Gastroesophageal sphincter (tissue), 4 donors: ENCODE results near the gene COMP. TPM values are rescaled to one million over a fixed set of nuclear protein-coding genes. Genes with fewer than 3 reads are reported as not detected.

Source experiments
- ATAC-seq: fragments of 150-250 bp; one replicate; pipeline ENCODE4 v1.9.1; 2016; ENCODE audit warnings: mild to moderate bottlenecking, moderate library complexity
- H3K27ac ChIP-seq, 4 donors: fragments of 200-600 bp; sonication (generic) in 3 of 4; 1 replicate in 3 of 4; 2 replicates in 1 of 4; pipeline ENCODE4 v1.5.1; 2016 to 2019
- H3K27me3 ChIP-seq: fragments of 200-600 bp; sonication (generic); one replicate; pipeline ENCODE4 v1.5.1; 2019
- H3K36me3 ChIP-seq, 2 donors: fragments of 200-600 bp; sonication (generic); one replicate each; pipeline ENCODE4 v1.5.1; 2019; ENCODE audit warnings: control low read depth in 1 of 2
- H3K4me1 ChIP-seq, 3 donors: fragments of 200-600 bp; sonication (generic); 1 replicate in 2 of 3; 2 replicates in 1 of 3; pipeline ENCODE4 v1.5.1; 2016 to 2019; ENCODE audit warnings: control low read depth in 2 of 3
- H3K4me3 ChIP-seq, 2 donors: fragments of 200-600 bp; sonication (generic); one replicate each; pipeline ENCODE4 v1.5.1; 2019; ENCODE audit warnings: mild to moderate bottlenecking in 1 of 2, moderate library complexity in 1 of 2
- H3K9me3 ChIP-seq, 3 donors: fragments of 200-600 bp; sonication (generic); one replicate each; pipeline ENCODE4 v1.5.1; 2017 to 2019; ENCODE audit warnings: control low read depth in 2 of 3
- EP300 ChIP-seq: sonication (generic); formaldehyde crosslinking; IDR thresholded peaks from one replicate; pipeline ENCODE4 v1.6.1; 2017; ENCODE audit warnings: antibody characterized with exemption, mild to moderate bottlenecking
- POLR2A ChIP-seq, 2 donors: fragments of 450-650 bp; IDR thresholded peaks; one replicate each; pipeline ENCODE4 v1.6.1; 2017; ENCODE audit warnings: antibody characterized with exemption in 2 of 2, mild to moderate bottlenecking in 2 of 2, moderate library complexity in 1 of 2
- POLR2AphosphoS5 ChIP-seq: sonication (generic); formaldehyde crosslinking; IDR thresholded peaks from one replicate; pipeline ENCODE4 v1.6.1; 2017; ENCODE audit warnings: antibody characterized with exemption
- WGBS, 2 donors: methylation state at CpG; one replicate each; pipeline ENCODE4 v1.1.5; 2018; ENCODE audit warnings: low coverage in 1 of 2; 5-methylcytosine and 5-hydroxymethylcytosine counted together
- total RNA-seq, 4 donors: library from RNA; depleted of rRNA; stranded (reverse); fragments of >200 nt; gene quantifications; one replicate each; pipeline ENCODE4 v1.1.0, GENCODE V29; 2016
- TF ChIP-seq, protein P1 (sequence below), 4 experiments: fragments of 200-600 bp in 2 of 4; fragments of 450-650 bp in 2 of 4; sonication (generic) in 1 of 4; IDR thresholded peaks; one replicate each; pipeline ENCODE4 v1.5.1; 2017 to 2019; ENCODE audit warnings: antibody characterized with exemption in 4 of 4, mild to moderate bottlenecking in 2 of 4, moderate library complexity in 2 of 4

COMP gene
- total RNA-seq, 4 donors from 2014 or later: 0.40 to 4.4 (median 0.50) TPM

DNA sequence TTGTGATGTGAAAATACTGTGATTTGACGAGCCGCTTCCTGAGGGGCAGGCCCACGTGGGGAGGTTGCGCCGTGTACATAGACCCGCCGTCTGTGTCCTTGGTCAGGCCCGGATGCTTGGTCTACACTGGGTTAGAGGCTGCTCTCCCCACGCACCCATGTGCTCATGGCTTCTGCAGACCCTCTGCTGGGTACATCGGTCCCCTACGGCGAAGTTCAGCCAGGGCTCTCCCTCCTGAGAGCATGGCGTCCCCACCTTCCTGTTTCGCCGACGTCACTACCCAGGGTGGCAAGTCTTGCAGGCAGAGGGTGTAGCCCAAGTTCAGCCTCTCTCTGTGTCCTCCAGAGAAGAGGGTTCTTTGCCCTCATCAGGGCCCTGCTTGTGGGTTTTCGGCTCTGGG is 11.0 kb downstream of the COMP start:
- TF ChIP-seq EP300 (no peak), POLR2A (IDR thresholded peaks at IDR 0.05) (no peak), POLR2AphosphoS5 (no peak)
- TF ChIP-seq, protein P1, sequence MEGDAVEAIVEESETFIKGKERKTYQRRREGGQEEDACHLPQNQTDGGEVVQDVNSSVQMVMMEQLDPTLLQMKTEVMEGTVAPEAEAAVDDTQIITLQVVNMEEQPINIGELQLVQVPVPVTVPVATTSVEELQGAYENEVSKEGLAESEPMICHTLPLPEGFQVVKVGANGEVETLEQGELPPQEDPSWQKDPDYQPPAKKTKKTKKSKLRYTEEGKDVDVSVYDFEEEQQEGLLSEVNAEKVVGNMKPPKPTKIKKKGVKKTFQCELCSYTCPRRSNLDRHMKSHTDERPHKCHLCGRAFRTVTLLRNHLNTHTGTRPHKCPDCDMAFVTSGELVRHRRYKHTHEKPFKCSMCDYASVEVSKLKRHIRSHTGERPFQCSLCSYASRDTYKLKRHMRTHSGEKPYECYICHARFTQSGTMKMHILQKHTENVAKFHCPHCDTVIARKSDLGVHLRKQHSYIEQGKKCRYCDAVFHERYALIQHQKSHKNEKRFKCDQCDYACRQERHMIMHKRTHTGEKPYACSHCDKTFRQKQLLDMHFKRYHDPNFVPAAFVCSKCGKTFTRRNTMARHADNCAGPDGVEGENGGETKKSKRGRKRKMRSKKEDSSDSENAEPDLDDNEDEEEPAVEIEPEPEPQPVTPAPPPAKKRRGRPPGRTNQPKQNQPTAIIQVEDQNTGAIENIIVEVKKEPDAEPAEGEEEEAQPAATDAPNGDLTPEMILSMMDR (IDR thresholded peaks at IDR 0.05): no peak

DNA sequence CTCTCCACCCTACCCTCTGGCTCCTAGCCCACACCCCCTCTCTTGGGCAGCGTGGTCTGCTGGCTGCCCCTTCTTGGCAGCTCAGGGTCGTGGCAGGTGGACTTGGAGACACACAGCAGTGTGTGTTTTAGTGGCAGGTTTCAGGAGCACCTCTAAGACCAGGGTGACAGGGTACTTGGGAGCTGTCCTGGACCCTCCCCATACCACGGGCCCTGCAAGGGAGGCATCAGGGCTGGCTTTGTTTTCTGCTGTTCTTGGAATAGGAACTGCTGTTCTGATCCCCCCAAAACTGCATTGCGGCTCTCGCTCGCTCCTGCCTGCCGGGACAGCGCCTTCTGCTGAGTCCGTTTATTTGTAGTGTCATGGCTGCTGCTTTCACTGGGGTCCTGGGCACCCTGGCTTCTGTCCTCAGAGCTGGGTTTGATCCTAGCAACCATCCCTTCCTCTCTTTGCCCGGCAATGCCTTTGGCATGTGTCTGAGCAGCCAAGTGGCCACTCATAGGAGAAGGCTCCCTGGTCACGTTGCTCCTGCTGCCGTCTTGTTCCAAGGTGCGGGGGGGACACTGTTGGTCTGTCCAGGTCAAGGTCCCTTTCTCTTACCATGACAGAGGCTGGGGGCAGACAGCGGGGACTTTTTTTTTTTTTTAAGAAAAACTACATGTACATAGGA is 12.1 kb downstream of the COMP start:
- H3K4me3 ChIP-seq: no peak overlapping the region
- ATAC-seq: no peak

More for the DNA sequence above, 11.0 kb downstream of the COMP start:
- no peak for ATAC-seq
- no CpG with 5 or more reads among the region's 17 CpGs for WGBS, 2 donors
- Histone ChIP-seq H3K4me1 (peaks cover 0 to 13% (median 2%) of the 10 kb centered on the region in 3 donors), H3K27me3 (peaks cover 16% of the 10 kb centered on the region), H3K36me3 (peaks cover 0 to 23% of the 10 kb centered on the region in 2 donors), H3K4me3 (no peak overlapping the region), H3K9me3 (no peaks in the 10 kb centered on the region), H3K27ac (no peak overlapping the region)

DNA sequence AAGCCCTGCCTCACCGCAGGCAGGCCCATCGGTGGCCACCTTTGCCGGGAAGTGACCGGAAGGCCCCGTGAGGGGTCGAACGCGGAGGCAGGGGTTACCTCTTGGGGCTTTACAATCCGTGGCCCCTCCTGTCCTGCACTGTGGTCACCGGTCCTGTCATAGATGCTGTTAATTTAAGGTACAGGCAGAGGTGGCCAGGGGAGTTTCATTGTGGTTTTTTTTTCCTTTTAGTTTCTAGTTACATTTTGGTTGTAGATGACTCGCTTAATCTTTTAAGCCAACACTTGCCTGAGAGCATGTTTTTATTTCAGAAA is 13.1 kb downstream of the COMP start:
- ATAC-seq: no peak
- H3K9me3 ChIP-seq: no peaks in the 10 kb centered on the region
- H3K27me3 ChIP-seq: peaks cover 7% of the 10 kb centered on the region
- peak overlapping the region in 1 of 2 donors; percentile 12 for H3K4me3 ChIP-seq
- TF ChIP-seq, protein P1 (IDR thresholded peaks at IDR 0.05): no peak
- TF ChIP-seq POLR2A (IDR thresholded peaks at IDR 0.05): no peak
- no peak for TF ChIP-seq EP300
- TF ChIP-seq POLR2AphosphoS5: no peak
- no peak overlapping the region for H3K27ac ChIP-seq
- 71 to 80% methylated on average over 3 to 4 of the region's 11 CpGs for WGBS, 2 donors
- peaks cover 0 to 9% (median 0%) of the 10 kb centered on the region in 3 donors for H3K4me1 ChIP-seq
- peaks cover 0 to 26% of the 10 kb centered on the region in 2 donors for H3K36me3 ChIP-seq

More for the DNA sequence above, 12.1 kb downstream of the COMP start:
- Histone ChIP-seq H3K9me3 (no peaks in the 10 kb centered on the region), H3K4me1 (peaks cover 0 to 9% (median 0%) of the 10 kb centered on the region in 3 donors), H3K27me3 (peaks cover 7% of the 10 kb centered on the region), H3K27ac (no peak overlapping the region), H3K36me3 (peaks cover 0 to 26% of the 10 kb centered on the region in 2 donors)
- TF ChIP-seq EP300 (no peak), POLR2A (IDR thresholded peaks at IDR 0.05) (no peak), POLR2AphosphoS5 (no peak)
- TF ChIP-seq, protein P1 (IDR thresholded peaks at IDR 0.05): no peak
- WGBS, 2 donors: 60 to 91% methylated on average over 1 to 4 of the region's 14 CpGs

DNA sequence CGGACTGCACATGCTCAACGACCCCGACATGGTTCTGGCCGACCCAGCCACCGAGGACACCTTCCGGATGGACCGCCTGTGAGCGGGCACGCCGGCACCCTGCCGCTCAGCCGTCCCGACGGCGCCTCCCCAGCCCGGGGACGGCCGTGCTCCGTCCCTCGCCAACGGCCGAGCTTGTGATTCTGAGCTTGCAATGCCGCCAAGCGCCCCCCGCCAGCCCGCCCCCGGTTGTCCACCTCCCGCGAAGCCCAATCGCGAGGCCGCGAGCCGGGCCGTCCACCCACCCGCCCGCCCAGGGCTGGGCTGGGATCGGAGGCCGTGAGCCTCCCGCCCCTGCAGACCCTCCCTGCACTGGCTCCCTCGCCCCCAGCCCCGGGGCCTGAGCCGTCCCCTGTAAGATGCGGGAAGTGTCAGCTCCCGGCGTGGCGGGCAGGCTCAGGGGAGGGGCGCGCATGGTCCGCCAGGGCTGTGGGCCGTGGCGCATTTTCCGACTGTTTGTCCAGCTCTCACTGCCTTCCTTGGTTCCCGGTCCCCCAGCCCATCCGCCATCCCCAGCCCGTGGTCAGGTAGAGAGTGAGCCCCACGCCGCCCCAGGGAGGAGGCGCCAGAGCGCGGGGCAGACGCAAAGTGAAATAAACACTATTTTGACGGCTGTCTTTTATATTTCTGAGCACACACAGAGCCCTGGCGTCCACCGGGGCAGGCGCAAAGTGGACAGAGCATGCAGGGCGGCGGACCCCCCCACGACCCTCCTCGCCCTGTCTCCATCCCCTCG is 13.6 kb downstream of the COMP start:
- WGBS, 2 donors: no CpG with 5 or more reads among the region's 71 CpGs
- Histone ChIP-seq H3K9me3 (no peaks in the 10 kb centered on the region), H3K27me3 (peaks cover 7% of the 10 kb centered on the region), H3K27ac (no peak overlapping the region), H3K4me3 (peak overlapping the region in 1 of 2 donors; percentile 12), H3K4me1 (peaks cover 0 to 9% (median 0%) of the 10 kb centered on the region in 3 donors), H3K36me3 (peaks cover 0 to 28% of the 10 kb centered on the region in 2 donors)
- TF ChIP-seq EP300: no peak
- TF ChIP-seq POLR2A (IDR thresholded peaks at IDR 0.05): no peak
- TF ChIP-seq POLR2AphosphoS5: no peak
- TF ChIP-seq, protein P1 (IDR thresholded peaks at IDR 0.05): no peak
- no peak for ATAC-seq
